HepG2 (cell line): ENCODE data around the gene STK11. TPM values are rescaled to one million over a fixed set of nuclear protein-coding genes. Genes with fewer than 3 reads are reported as not detected.

Experiments
- FOXJ3 ChIP-seq: sonication (generic); formaldehyde crosslinking; IDR thresholded peaks from 2 replicates; pipeline ENCODE4 v1.4.0; 2020; ENCODE audit warnings: missing genetic modification reagents, mild to moderate bottlenecking, borderline replicate concordance
- GPBP1L1 ChIP-seq: sonication (generic); formaldehyde crosslinking; IDR thresholded peaks from 2 replicates; pipeline ENCODE4 v1.5.0; 2020; ENCODE audit warnings: mild to moderate bottlenecking, missing genetic modification reagents
- HDAC2 ChIP-seq: sonication (generic); formaldehyde crosslinking; IDR thresholded peaks from 2 replicates; pipeline ENCODE4 v1.4.0; 2020; ENCODE audit warnings: missing genetic modification reagents
- HMGXB4 ChIP-seq, 2 experiments: sonication (generic) in 1 of 2; formaldehyde crosslinking in 1 of 2; IDR thresholded peaks; 2 replicates each; pipeline versions ENCODE4 v1.4.0 to v1.6.1; 2018 to 2020; ENCODE audit warnings: missing genetic modification reagents in 2 of 2, borderline replicate concordance in 1 of 2, low read depth in 1 of 2, mild to moderate bottlenecking in 1 of 2, missing biosample characterization in 1 of 2
- HNRNPL ChIP-seq: fragments of 200-400 bp; formaldehyde crosslinking; IDR thresholded peaks from 2 replicates; pipeline ENCODE4 v1.6.1; 2017; ENCODE audit warnings: mild to moderate bottlenecking, low read depth, low read length
- KAT7 ChIP-seq: IDR thresholded peaks from 2 replicates; pipeline ENCODE4 v1.6.1; 2018; ENCODE audit warnings: borderline replicate concordance, missing compliant biosample characterization
- NFRKB ChIP-seq: fragments of 450-650 bp; IDR thresholded peaks from 2 replicates; pipeline ENCODE4 v1.6.1; 2017
- PBX2 ChIP-seq: IDR thresholded peaks from 2 replicates; pipeline ENCODE4 v1.6.1; 2016; ENCODE audit warnings: control low read depth
- SAFB2 ChIP-seq: sonication (generic); formaldehyde crosslinking; IDR thresholded peaks from 2 replicates; pipeline ENCODE4 v1.5.1; 2020; ENCODE audit warnings: missing genetic modification reagents, low read depth, mild to moderate bottlenecking, borderline replicate concordance
- SALL1 ChIP-seq: sonication (generic); formaldehyde crosslinking; IDR thresholded peaks from 2 replicates; pipeline ENCODE4 v1.8.0; 2022; ENCODE audit warnings: mild to moderate bottlenecking, missing genetic modification reagents
- SKI ChIP-seq: fragments of 450-650 bp; IDR thresholded peaks from one replicate; pipeline ENCODE4 v1.6.1; 2018; ENCODE audit warnings: mild to moderate bottlenecking; ENCODE audit not compliant: partially characterized antibody
- TEAD2 ChIP-seq: sonication (generic); formaldehyde crosslinking; IDR thresholded peaks from 2 replicates; pipeline ENCODE4 v1.9.0; 2021; ENCODE audit warnings: missing genetic modification reagents
- ZBTB1 ChIP-seq: sonication (generic); formaldehyde crosslinking; IDR thresholded peaks from 2 replicates; pipeline ENCODE4 v1.4.0; 2020; ENCODE audit warnings: missing genetic modification reagents, borderline replicate concordance
- ZKSCAN5 ChIP-seq: sonication (generic); formaldehyde crosslinking; IDR thresholded peaks from 2 replicates; pipeline ENCODE4 v1.5.1; 2020; ENCODE audit warnings: mild to moderate bottlenecking, missing genetic modification reagents
- ZNF121 ChIP-seq: sonication (generic); formaldehyde crosslinking; IDR thresholded peaks from 2 replicates; pipeline ENCODE4 v1.5.0; 2020; ENCODE audit warnings: mild to moderate bottlenecking, missing genetic modification reagents
- ZNF460 ChIP-seq: sonication (generic); formaldehyde crosslinking; IDR thresholded peaks from 2 replicates; pipeline ENCODE4 v1.5.1; 2020; ENCODE audit warnings: missing genetic modification reagents, mild to moderate bottlenecking, borderline replicate concordance
- ZNF639 ChIP-seq: conservative IDR thresholded peaks from 2 replicates; pipeline ENCODE4 v1.6.1; 2018; ENCODE audit warnings: missing genetic modification reagents
- ZNF687 ChIP-seq: sonication (generic); formaldehyde crosslinking; IDR thresholded peaks from 2 replicates; pipeline ENCODE4 v1.5.1; 2020; ENCODE audit warnings: mild to moderate bottlenecking, missing genetic modification reagents, moderate library complexity
- ZNF83 ChIP-seq: sonication (generic); formaldehyde crosslinking; IDR thresholded peaks from 2 replicates; pipeline ENCODE4 v1.4.0; 2020; ENCODE audit warnings: missing genetic modification reagents, mild to moderate bottlenecking, borderline replicate concordance
- polyA plus RNA-seq, 8 experiments: library from polyadenylated mRNA; depleted of rRNA in 3 of 8; stranded (reverse) in 7 of 8; unstranded in 1 of 8; fragments of >200 nt; fragmentation: Illumina TruSeq in 4 of 8; extraction: Trizol in 4 of 8; gene quantifications; 2 replicates each; pipeline versions ENCODE4 v1.2.1 to v1.2.3, GENCODE V29; 2011 to 2016; ENCODE audit warnings: low read depth in 4 of 8, missing spikeins in 1 of 8, mixed read lengths in 1 of 8; ENCODE audit not compliant: insufficient read depth in 1 of 8
- total RNA-seq, 5 experiments: library from RNA; depleted of rRNA; stranded (reverse); fragments of >200 nt; fragmentation: Illumina TruSeq; extraction: Trizol; gene quantifications; 2 replicates each; pipeline ENCODE4 v1.2.3, GENCODE V29; 2016; ENCODE audit warnings: low read depth in 1 of 5

STK11 gene
- total and polyA plus RNA-seq, 2 of the 13 experiments (the other 11 are each of a cell fraction or from before 2014, with no cell fraction given), result 27.5 to 43.6 TPM

GRCh38 chr19:1264801-1265614 is 59.4 kb downstream of the STK11 start (continued):
- peak; percentile 85 for TF ChIP-seq ZNF687
- peak; percentile 74; the same call in 1 of the 2 replicates for TF ChIP-seq HDAC2
- no peak for TF ChIP-seq TEAD2 (CRISPR knock-in tag)
- peak in 1 of 2 experiments; percentile 52; a peak in 2 of 4 replicates for TF ChIP-seq HMGXB4 (CRISPR knock-in tag; IDR thresholded peaks at IDR 0.05; ENCODE audit: borderline replicate concordance in 1 of 2, low read depth in 1 of 2)
- no peak for TF ChIP-seq FOXJ3
- TF ChIP-seq ZKSCAN5 (CRISPR knock-in tag), result peak; percentile 90
- TF ChIP-seq ZBTB1 (CRISPR knock-in tag), result no peak
- no peak for TF ChIP-seq NFRKB
- no peak for TF ChIP-seq GPBP1L1 (CRISPR knock-in tag)
- peak; percentile 83 for TF ChIP-seq SALL1
- TF ChIP-seq ZNF121 (CRISPR knock-in tag), result peak; percentile 73
- TF ChIP-seq SKI, result peak; percentile 87
- TF ChIP-seq HNRNPL, result 0 out of 2 replicates have a peak, but pooled peaks have one; percentile 38
- TF ChIP-seq KAT7, result 0 out of 2 replicates have a peak, but pooled peaks have one; percentile 15
- TF ChIP-seq ZNF460 (CRISPR knock-in tag), result no peak
- peak; percentile 60 for TF ChIP-seq ZNF639 (CRISPR knock-in tag)
- no peak for TF ChIP-seq PBX2
- peak; percentile 16; the same call in 1 of the 2 replicates for TF ChIP-seq SAFB2 (CRISPR knock-in tag)
- peak; percentile 91; the same call in 1 of the 2 replicates for TF ChIP-seq ZNF83 (CRISPR knock-in tag)
